Measurements from ENCODE around the gene TMEM184C.

The TMEM184C gene

GRCh38 chr4:147658501-147658900 lies 41.3 kb downstream of the TMEM184C start:
- Histone ChIP-seq H3K79me2 (ENCODE audit: insufficient read depth, low read length) (no peaks in the 10 kb centered on the region), H3K9me3 (ENCODE audit: insufficient read depth, low read depth, low read length) (no peaks in the 10 kb centered on the region), H4K20me1 (ENCODE audit: insufficient read depth, low read length, poor library complexity, severe bottlenecking) (no peaks in the 10 kb centered on the region), H2AFZ (ENCODE audit: low read length) (no peak overlapping the region), H3K9me2 (replicated peaks; ENCODE audit: low read depth, low read length) (no peaks in the 10 kb centered on the region), H3K36me3 (ENCODE audit: insufficient read depth, low read length) (peaks cover 47% of the 10 kb centered on the region; the same call in 1 of the 2 replicates), H3K27me3 (ENCODE audit: insufficient read depth, low read length, poor library complexity, severe bottlenecking) (no peaks in the 10 kb centered on the region), H3K4me1 (ENCODE audit: insufficient read depth, low read length, poor library complexity, severe bottlenecking) (no peaks in the 10 kb centered on the region), H3F3A (ENCODE audit: low read depth) (no peaks in the 10 kb centered on the region), H3K4me3 (ENCODE audit: low read length, poor library complexity, severe bottlenecking) (no peak overlapping the region), H3K4me2 (ENCODE audit: low read depth, low read length, poor library complexity, severe bottlenecking) (no peak overlapping the region), H3K9ac (ENCODE audit: low read depth, low read length, poor library complexity, severe bottlenecking) (no peak overlapping the region)
- TF ChIP-seq CTCF (conservative IDR thresholded peaks at IDR 0.05; ENCODE audit: low read length) = no peak
- no peak for TF ChIP-seq EZH2phosphoT487 (IDR thresholded peaks at IDR 0.05; ENCODE audit: borderline replicate concordance)

- peaks cover 11% of the 10 kb centered on the region; the same call in 1 of the 2 replicates for H3K79me2 ChIP-seq (ENCODE audit: insufficient read depth, low read length)
Observed at GRCh38 chr4:147674073-147674472, 56.9 kb downstream of the TMEM184C start.

GRCh38 chr4:147674496-147674895 lies 57.3 kb downstream of the TMEM184C start:
- Histone ChIP-seq H3K27me3 (ENCODE audit: insufficient read depth, low read length, poor library complexity, severe bottlenecking) (no peaks in the 10 kb centered on the region), H2AFZ (ENCODE audit: low read length) (no peak overlapping the region), H3K4me3 (ENCODE audit: low read length, poor library complexity, severe bottlenecking) (no peak overlapping the region), H3K36me3 (ENCODE audit: insufficient read depth, low read length) (peaks cover 6% of the 10 kb centered on the region; the same call in 1 of the 2 replicates), H3F3A (ENCODE audit: low read depth) (no peaks in the 10 kb centered on the region), H3K4me2 (ENCODE audit: low read depth, low read length, poor library complexity, severe bottlenecking) (no peak overlapping the region), H4K20me1 (ENCODE audit: insufficient read depth, low read length, poor library complexity, severe bottlenecking) (no peaks in the 10 kb centered on the region), H3K4me1 (ENCODE audit: insufficient read depth, low read length, poor library complexity, severe bottlenecking) (peaks cover 9% of the 10 kb centered on the region), H3K9me3 (ENCODE audit: insufficient read depth, low read depth, low read length) (no peaks in the 10 kb centered on the region), H3K9ac (ENCODE audit: low read depth, low read length, poor library complexity, severe bottlenecking) (no peak overlapping the region), H3K79me2 (ENCODE audit: insufficient read depth, low read length) (peaks cover 14% of the 10 kb centered on the region; the same call in 1 of the 2 replicates), H3K9me2 (replicated peaks; ENCODE audit: low read depth, low read length) (no peaks in the 10 kb centered on the region)
- TF ChIP-seq EZH2phosphoT487 (IDR thresholded peaks at IDR 0.05; ENCODE audit: borderline replicate concordance) (no peak), CTCF (conservative IDR thresholded peaks at IDR 0.05; ENCODE audit: low read length) (no peak)

More at GRCh38 chr4:147674073-147674472, 56.9 kb downstream of the TMEM184C start:
- Histone ChIP-seq H2AFZ (ENCODE audit: low read length) (no peak overlapping the region), H3K4me1 (ENCODE audit: insufficient read depth, low read length, poor library complexity, severe bottlenecking) (peaks cover 8% of the 10 kb centered on the region), H3K9me2 (replicated peaks; ENCODE audit: low read depth, low read length) (no peaks in the 10 kb centered on the region), H3F3A (ENCODE audit: low read depth) (no peaks in the 10 kb centered on the region), H4K20me1 (ENCODE audit: insufficient read depth, low read length, poor library complexity, severe bottlenecking) (no peaks in the 10 kb centered on the region), H3K9ac (ENCODE audit: low read depth, low read length, poor library complexity, severe bottlenecking) (no peak overlapping the region), H3K36me3 (ENCODE audit: insufficient read depth, low read length) (peaks cover 6% of the 10 kb centered on the region; the same call in 1 of the 2 replicates), H3K9me3 (ENCODE audit: insufficient read depth, low read depth, low read length) (no peaks in the 10 kb centered on the region), H3K4me2 (ENCODE audit: low read depth, low read length, poor library complexity, severe bottlenecking) (no peak overlapping the region), H3K27me3 (ENCODE audit: insufficient read depth, low read length, poor library complexity, severe bottlenecking) (no peaks in the 10 kb centered on the region), H3K4me3 (ENCODE audit: low read length, poor library complexity, severe bottlenecking) (no peak overlapping the region)
- TF ChIP-seq EZH2phosphoT487 (IDR thresholded peaks at IDR 0.05; ENCODE audit: borderline replicate concordance) (no peak), CTCF (conservative IDR thresholded peaks at IDR 0.05; ENCODE audit: low read length) (no peak)

All from Loucy (cell line).